Right kidney (tissue), 1 donor: Measurements from ENCODE around the gene RAB7A.
"Not testable (repeated sequence)": the region's sequence is repeated elsewhere in the genome, so short reads cannot be mapped to it uniquely, and the experiment has no call there.

Source experiments
- DNase-seq: peaks from one replicate; pipeline ENCODE4 v3.0.0-alpha.2; 2016

The RAB7A gene

DNA sequence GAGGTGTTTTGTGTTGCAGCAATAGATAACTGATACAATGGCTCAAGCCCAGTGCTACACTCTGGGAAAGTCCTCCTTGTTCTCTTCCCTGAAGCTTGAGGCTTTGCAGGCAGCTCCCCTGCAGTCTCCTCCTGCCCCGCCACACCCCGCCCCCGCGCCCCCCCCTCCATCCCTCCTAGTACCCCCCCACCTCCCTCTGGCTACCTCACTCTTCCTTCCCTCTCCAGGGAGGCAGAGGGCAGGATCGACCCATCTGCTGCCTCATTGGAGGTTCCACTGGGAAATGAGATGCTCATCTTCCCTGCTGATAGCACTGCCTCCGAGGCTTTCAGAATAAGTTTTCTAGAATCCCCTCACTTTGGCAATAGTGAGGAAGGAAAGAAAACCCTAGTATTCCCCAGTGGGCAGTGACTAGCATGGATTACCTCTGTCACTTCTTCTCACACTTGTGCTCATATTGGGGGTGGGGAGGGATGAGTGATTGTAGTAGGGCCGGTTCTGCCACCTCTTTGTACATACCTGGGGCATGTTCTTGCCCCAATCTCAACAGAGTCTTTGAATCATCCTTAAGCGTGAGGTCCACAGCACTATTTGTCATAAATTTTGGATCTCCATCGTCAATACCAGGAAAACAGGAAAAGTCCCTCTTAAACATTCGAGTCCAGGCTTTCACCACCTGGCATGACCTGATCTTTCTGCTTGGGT, 16.3 kb upstream of the RAB7A start:
- no peak for DNase-seq

DNA sequence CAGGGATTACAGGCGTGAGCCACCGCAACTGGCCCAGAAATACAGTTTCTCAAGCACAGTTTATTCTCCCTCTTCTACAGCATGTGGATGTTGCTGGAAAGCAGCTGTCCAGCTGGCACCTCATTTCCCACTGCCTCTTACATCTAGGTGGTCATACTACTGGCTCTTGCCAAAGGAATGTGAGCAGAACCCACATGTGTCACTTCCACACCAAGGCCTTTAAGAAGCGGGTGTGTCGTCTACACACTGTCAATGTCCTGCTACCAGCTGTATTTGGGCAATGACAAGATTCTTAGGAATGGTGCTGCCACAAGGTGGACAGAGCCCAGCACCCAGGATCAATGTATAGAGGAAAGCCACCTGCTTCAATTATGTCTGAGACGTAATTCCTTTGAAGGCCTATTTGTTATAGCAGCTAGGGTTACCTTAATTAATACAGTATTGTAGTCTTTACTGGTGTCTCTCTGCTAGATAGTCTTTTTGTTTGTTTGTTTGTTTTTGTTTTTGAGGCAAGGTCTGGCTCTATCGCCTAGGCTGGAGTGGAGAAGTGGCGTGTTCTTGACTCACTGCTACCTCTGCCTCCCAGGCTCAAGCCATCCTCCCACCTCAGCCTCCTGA, 15.1 kb upstream of the RAB7A start:
- DNase-seq: no peak

DNA sequence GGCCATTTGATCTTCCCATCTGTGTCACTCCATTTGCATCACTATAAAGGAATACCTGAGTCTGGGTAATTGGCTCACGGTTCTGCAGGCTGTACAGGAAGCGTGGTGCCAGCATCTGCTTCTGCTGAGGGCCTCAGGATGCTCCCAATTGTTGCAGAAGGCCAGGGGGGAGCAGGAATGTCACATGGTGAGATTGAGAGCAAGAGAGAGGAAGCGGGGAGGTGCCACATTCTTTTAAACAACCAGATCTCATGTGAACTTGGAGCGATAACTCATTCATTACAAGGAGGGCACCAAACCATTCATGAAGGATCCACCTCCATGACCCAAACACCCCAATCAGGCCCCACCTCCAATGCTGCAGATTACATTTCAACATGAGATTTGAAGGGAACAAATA, 13.1 kb upstream of the RAB7A start:
- DNase-seq: no peak

DNA sequence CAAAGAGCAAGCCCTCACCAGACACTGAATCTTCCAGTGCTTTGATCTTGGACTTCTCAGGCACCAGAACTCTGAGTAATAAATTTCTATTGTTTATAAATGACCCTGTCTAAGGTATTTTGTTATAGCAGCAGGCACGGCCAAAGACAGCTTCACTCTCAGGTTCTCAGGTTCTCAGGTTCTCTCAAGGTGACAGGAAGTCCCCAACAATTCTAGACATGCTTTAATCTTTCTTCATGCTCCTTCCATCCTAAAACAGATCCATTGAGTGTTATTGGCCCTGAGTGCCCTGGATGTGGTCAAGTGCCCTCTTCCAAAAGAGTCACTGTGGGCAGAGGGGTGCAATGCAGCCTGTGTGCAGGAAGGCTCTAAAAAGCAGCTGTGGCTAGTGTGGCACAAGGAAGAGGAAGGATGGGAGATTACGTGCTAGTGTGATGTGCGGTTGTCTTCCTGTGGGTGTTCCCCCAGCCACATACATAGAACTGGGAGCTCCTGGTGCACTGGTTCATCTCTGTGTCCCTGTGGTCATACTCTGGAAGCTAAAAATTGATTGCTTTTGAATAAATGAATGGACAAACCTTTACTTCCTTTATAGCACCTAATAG, 11.0 kb upstream of the RAB7A start:
- DNase-seq: no peak

DNA sequence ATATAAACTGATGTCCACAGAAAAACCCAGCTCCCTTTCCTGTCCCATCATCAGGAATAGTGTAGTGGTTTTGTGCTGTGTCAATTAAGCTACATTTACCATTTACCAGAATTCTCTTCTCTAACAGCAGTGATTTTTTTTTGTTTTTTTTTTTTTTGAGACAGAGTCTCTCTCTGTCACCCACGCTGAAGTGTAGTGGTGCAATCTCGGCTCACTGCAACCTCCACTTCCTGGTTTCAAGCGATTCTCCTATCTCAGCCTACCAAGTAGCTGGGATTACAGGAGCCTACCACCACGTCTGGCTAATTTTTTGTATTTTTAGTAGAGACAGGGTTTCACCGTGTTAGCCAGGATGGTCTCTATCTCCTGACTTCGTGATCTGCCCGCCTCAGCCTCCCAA, 7.1 kb upstream of the RAB7A start:
- DNase-seq: not testable (repeated sequence)

DNA sequence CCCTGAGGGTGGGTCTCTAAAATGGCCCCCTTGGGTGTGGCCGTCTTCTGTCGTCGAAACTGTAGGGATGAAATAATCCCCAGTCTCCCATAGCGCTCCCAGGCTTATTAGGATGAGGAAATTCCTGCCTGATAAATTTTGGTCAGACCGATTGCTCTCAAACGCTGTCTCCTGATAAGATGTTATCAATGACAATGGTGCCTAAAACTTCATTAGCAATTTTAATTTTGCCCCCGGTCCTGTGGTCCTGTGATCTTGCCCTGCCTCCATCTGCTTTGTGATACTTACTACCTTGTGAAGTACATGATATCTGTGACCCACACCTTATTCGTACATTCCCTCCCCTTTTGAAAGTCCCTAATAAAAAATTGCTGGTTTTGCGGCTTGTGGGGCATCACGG, 5.1 kb upstream of the RAB7A start:
- no peak for DNase-seq

DNA sequence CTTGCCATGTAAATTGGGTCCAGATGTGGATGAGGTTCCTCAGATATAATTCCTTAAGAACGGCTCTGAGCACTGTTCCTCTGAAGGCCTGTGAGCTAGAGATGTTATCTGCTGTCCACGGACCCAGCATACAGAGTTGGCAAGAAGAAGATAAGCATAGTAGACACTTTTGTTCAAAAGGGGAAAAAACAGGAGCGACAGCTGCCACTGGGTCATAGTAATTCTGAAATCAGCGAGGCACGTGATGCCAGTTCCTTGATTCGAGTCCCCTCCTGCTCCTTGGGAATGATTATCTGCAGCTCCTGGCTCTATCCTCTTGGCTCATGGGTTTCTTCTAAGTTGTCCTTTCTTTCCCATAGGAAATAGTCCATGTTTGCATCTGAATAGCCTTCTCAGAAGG, 2.5 kb upstream of the RAB7A start:
- DNase-seq: no peak

DNA sequence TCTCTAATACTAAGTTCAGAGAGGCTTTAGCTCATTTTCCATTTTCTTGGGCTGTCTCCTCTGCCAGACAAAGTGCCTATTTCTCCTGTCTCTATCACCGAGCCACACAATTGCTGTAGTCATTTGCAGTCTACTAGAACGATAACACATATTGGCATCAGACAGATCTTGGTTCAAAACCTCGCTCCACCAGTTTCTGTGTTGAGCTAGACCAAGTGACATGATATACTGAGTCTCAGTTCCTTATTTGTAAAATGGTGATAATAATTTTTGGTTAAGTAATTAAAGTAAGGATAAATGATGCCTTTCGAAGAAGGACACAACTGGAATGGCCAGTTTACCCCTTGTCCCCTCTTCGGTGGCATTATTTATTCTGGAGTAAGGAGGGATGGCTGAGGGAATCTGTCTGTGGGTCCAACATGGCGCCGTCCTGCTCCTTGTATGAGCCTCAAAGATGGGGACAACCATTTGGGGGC, 398 bp upstream of the RAB7A start:
- DNase-seq: no peak

DNA sequence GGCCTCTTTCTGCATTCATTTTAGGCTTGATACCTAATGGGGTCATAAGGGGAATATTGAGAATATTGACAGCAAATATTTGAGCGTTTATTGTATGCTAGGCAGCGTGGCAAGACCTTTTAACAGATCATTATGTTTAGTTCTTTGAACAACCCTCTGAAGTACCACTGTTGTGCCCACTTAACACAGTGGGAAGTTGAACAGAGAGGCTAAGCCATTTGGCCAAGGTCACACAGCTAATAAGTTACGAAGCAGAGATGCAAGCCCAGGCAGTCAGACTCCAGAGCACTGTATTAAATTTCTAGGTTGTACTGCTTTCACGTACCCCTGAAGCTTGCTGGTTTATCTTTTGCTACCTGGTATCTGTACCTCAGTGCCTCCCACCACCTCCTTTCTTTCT, 1.1 kb downstream of the RAB7A start:
- no peak for DNase-seq

DNA sequence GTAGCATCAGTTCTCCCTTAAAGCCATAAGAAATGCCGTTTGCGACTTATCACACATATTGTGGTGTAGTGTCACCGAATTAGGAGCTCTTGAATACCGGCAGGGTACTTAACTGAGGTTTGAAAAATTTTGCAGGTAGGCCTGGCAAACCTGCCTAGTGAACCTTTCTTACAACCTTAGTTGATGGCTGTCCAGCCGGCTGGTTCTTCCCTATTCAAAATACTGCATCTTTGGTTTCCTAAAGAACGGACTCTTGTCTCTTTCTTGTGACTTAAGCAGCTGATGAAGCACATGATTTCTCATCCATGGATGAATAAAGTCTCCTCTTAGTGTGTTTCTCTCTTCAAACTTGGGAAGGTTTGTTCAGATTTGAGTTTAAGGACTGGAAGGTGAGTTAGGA, 1.5 kb downstream of the RAB7A start:
- no peak for DNase-seq

DNA sequence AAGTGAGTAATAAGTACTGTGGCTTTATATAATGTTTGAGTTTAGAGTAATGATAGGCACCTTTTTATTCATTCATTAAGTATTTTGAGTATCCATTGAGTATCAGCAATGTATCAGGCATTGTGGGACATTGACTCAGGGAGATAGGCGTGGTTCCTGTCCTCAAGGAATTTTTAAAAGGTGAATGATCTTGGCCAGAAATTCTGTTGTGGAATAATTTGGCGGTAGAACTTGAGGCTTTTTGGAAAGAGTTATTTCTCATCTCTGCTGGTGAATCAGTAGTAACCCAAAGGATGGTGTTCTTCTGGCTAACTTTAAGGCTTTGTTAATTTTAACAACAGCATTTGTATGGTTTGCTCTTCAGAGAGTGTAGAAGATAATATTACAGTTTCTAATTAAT, 2.0 kb downstream of the RAB7A start:
- DNase-seq: no peak

DNA sequence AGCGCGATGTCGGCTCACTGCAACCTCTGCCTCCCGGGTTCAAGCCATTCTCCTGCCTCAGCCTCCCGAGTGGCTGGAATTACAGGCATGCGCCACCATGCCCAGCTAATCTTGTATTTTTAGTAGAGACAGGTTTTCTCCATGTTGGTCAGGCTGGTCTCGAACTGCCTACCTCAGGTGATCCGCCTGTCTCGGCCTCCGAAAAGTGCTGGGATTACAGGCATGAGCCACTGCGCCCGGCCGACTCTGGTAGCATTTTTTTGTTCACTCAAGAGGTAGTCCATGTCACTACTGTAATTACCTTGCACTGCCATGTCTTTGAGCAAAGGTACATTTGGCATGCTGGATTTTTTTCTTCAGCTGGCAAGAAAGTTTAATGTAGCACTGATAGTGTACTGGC, 2.5 kb downstream of the RAB7A start:
- DNase-seq: not testable (repeated sequence)

DNA sequence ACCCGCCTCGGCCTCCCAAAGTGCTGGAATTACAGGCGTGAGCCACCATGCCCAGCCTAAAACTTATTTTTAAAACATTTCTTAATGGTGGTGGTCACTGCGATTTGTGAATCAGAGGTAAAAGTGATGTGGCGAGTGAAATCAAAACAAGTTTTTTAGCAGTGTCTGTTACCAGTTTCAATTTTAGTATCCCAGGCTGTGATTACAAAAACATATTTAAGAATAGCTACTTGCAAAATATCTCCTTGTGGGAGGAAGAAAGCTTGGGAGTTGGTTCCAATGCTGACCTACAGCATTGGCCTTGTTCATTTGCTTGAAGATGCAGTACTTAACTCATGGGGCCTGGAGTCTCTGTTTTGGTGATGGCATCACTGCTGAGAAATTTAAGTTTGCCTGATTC, 4.5 kb downstream of the RAB7A start:
- DNase-seq: no peak

DNA sequence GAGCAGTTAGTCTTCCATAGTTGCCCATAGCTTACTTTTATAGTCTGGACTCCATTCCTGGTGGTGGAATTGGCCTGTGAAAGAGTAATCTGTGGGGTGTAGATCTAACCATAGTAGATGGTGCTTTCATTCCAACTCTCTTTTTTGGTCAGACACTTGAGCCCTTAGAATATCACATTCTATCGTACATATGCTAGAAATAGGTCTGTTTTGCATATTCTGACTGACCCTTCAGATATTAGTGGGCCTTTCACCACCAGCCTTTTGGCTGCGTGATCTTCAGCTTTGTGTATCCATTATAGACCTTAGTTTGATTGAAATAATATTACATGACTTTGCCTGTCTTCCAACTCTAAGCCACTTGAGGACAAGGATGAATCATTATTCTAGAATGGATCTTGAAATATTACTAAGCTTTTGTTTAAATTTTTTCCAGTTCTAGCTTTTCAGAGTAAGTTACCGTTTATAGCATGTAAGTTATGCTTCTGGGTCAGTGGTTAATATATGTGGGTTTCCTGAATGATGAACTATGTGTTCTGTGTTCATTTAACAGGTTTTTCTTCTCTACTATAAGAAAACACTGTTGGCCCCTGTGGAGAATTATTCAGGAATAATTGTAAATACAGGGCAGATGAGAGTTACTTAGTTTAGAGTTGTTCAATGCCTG, 8.7 kb downstream of the RAB7A start:
- DNase-seq: no peak

DNA sequence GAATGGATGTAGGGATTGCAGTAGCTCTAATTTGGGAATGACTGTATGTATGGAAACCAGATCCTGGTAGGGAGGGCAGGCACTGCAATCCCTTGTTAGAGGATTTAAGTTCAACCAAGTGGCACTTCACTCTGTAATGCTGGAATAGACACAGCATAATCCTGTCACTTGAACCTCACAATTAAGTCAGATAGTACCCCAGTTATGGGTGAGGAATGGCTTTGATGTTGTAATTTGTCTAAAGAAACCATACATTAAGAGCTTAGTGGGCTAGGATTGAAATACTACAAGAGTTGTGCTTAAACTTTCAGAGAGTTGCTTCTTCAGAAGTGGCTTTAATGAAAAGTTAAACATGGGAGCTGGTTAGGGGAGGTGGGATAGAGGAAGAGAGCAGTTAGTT, 9.3 kb downstream of the RAB7A start:
- no peak for DNase-seq

DNA sequence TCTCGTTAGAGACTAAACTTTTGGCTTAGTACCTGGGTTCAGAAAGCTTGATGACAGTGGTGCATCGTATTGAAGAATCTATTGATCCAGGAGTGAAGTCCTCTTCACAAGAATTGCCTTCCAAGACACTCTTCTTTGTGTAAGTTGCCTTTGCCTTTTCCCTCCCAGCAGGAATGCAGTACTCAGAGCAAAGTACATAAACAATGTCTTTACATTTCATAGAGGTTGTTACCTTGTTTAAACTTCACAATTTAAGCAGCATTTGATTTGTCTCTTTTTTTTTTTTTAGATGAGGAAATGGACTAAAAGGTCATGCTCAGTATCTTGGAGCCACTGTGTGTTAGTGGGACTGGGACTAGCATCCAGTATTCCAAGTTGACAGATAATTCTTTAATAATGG, 9.9 kb downstream of the RAB7A start:
- DNase-seq: no peak

DNA sequence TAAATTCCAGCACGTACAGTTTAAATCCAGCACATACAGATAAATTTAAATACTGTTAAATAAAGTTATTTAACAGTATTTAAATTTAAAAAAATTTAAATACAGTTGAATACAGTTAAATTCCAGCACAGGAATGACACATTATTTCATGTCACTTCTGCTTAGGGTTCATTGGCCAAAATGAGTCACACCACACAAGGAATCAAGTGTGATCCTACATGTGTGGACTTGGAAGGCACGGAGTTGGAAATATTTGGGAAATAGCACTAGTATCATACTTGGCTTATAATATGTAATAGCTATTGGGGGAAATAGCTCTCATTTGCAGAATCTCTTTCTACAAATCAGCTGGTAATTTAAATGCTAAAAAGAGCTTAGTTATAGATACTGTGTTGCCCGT, 10.6 kb downstream of the RAB7A start:
- DNase-seq: no peak

DNA sequence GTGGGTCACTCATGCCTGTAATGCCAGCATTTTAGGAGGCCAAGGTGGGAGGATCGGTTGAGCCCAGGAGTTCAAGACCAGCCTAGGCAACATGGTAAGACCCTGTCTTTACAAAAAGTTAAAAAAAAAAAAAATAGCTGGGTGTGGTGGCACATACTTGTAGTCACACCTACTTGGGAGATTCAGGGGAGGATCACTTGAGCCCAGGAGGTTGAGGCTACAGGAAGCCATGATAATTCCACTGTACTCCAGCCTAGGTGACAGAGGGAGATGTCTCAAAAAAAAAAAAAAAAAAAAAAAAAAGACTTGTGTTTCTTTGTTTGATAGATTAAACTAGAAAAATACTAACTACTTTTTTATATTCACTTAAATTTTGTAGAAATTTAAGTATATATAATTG, 14.6 kb downstream of the RAB7A start:
- no peak for DNase-seq

DNA sequence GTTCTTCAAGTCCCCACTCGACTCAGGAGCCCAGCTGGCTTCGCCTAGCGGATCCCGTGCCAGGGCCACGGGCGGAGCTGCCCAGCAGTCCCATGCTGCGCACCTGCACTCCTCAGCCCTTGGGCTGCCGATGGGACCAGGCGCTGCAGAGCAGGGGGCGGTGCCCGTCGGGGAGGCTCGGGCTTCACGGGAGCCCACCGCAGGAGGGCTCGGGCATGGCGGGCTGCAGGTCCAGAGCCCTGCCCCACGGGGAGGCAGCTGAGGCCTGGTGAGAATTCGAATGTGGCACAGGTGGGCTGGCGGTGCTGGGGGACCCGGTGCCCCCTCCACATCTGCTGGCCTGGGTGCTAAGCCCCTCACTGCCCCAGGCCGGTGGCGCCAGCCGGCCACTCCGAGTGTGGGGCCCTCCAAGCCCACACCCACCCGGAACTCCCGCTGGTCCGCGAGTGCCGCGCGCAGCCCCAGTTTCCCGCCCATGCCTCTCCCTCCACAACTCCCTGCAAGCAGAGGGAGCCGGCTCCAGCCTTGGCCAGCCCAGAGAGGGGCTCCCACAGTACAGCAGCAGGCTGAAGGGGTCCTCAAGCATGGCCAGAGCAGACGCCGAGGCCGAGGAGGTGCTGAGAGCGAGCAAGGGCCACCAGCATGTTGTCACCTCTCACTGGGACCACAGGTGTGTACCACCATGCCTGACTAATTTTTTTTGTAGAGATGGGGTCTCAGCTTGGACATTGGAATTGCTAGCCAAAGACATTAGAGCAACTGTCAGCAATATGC, 17.0 kb downstream of the RAB7A start:
- no peak for DNase-seq

DNA sequence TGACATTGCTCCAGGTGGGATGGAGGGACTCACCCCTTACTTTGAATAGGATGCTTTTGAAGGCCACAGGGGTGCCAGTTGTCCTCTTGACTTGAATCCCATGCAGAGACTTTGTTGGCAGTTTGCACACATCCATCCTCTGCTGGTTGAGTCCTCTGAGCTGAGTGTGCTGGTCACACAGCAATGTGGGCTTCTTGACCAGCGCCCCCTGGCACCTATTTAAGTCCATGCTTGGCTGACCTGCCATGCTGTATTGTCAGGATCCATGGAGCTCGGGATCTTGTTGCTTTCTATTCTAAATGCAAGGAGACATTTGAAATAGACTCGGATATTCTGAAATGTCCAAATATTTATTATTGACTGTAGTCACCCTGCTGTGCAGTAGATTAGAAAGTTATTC, 19.8 kb downstream of the RAB7A start:
- DNase-seq: no peak

DNA sequence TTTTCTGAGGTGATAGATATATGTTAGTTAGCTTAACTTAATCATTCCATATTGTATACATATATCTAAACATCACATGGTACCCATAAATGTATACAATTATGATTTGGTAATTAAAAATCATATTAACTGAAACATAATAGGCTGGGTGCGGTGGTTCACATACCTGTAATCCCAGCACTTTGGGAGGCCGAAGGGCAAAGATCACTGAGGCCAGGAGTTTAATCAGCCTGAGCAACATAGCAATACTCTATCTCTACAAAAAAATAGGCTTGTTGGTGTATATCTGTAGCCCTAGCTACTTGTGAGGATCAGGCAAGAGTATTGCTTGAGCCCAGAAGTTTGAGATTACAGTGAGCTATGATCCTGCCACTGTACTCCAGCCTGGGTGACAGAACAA, 20.9 kb downstream of the RAB7A start:
- no peak for DNase-seq

DNA sequence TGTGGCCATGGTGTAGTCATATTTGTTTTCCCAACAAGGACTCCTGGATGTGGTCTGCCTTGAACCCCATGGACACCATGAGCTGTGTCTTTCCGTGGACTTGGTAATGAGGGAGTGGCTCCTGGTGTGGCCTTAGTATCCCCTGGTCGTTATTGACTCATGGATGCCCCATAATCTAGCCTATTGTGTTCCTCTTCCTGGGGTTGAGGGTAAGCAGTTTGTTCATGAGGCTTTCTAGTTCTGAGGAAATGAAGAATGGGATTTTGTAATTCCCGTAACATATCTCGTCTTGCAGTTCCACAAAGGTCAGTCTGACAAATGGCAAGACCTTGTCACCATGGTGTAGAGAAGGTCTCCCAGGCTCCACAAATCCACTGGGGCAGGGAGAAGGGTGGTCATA, 22.6 kb downstream of the RAB7A start:
- DNase-seq: no peak

DNA sequence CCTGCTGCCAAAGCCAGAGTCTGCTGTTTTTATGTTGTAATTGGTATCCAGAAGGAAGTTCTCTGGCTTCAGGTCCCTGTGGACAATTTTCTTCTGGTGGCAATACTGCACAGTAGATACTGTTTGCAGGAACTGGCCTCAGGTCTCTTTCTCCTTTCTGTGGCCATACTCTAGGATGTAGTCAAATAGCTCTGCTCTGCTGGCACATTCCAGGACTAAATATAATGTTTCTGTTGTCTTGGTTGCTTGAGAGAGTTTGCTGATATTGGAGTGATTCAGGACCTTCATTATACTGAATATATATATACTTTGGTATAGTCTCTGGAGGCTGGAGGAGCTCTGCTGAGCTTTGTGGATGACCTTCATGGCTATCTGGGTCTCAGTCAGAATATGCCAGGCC, 23.1 kb downstream of the RAB7A start:
- no peak for DNase-seq
